K562 (cell line): ENCODE data around the gene DOCK6. TPM values are rescaled to one million over a fixed set of nuclear protein-coding genes. Genes with fewer than 3 reads are reported as not detected.

Experiments used
- BMI1 ChIP-seq: fragments of 150-350 bp; IDR thresholded peaks from 2 replicates; pipeline ENCODE4 v1.6.1; 2014; ENCODE audit warnings: low read length
- CHD4 ChIP-seq: fragments of 200-600 bp; sonication (generic); IDR thresholded peaks from 3 replicates; pipeline ENCODE4 v1.6.1; 2012; ENCODE audit warnings: low read depth, mild to moderate bottlenecking, mixed read lengths, low read length, inconsistent platforms; ENCODE audit not compliant: insufficient read depth, insufficient replicate concordance, poor library complexity, severe bottlenecking
- CSDE1 ChIP-seq, 2 experiments: fragments of 450-650 bp; IDR thresholded peaks; 2 replicates each; pipeline ENCODE4 v1.6.1; 2016; ENCODE audit warnings: mild to moderate bottlenecking in 1 of 2
- DNMT1 ChIP-seq: fragments of 450-650 bp; IDR thresholded peaks from 2 replicates; pipeline ENCODE4 v1.6.1; 2016; ENCODE audit warnings: antibody characterized with exemption, mild to moderate bottlenecking
- ETS2 ChIP-seq: IDR thresholded peaks from 2 replicates; pipeline ENCODE4 v1.6.1; 2016; ENCODE audit warnings: borderline replicate concordance, missing genetic modification characterization, mild to moderate bottlenecking, moderate library complexity, missing compliant biosample characterization; ENCODE audit not compliant: poor library complexity, severe bottlenecking
- FOXA3 ChIP-seq, 2 experiments: fragments of 450-650 bp in 1 of 2; sonication (generic) in 1 of 2; formaldehyde crosslinking; IDR thresholded peaks in 1 of 2; conservative IDR thresholded peaks in 1 of 2; 2 replicates each; pipeline versions ENCODE4 v1.4.0 to v1.8.0; 2020 to 2022; ENCODE audit warnings: mild to moderate bottlenecking in 2 of 2, missing genetic modification reagents in 1 of 2
- KDM5B ChIP-seq: fragments of 200-600 bp; sonication (generic); IDR thresholded peaks from 2 replicates; pipeline ENCODE4 v1.6.1; 2012; ENCODE audit warnings: low read depth, mild to moderate bottlenecking, moderate library complexity, low read length, control low read depth, inconsistent platforms; ENCODE audit not compliant: insufficient replicate concordance
- MTA2 ChIP-seq: fragments of 450-650 bp; IDR thresholded peaks from 2 replicates; pipeline ENCODE4 v1.6.1; 2016; ENCODE audit warnings: low read depth
- RCOR1 ChIP-seq, 2 experiments: IDR thresholded peaks; 2 replicates each; pipeline ENCODE4 v1.6.1; 2012; ENCODE audit warnings: low read depth in 2 of 2, low read length in 2 of 2, borderline replicate concordance in 1 of 2, improper control_type of control experiment in 1 of 2
- RFX1 ChIP-seq: fragments of 450-650 bp; IDR thresholded peaks from 2 replicates; pipeline ENCODE4 v1.6.1; 2016; ENCODE audit warnings: mild to moderate bottlenecking, moderate library complexity
- SETDB1 ChIP-seq: IDR thresholded peaks from one replicate; pipeline ENCODE4 v1.6.1; 2012; ENCODE audit warnings: low read length, control low read depth, inconsistent platforms
- SMAD4 ChIP-seq: fragments of 250-450 bp; sonication (Bioruptor Pico); conservative IDR thresholded peaks from 2 replicates; pipeline ENCODE4 v1.8.0; 2021; ENCODE audit warnings: inconsistent platforms, mild to moderate bottlenecking, moderate library complexity
- SMARCA5 ChIP-seq: fragments of 450-650 bp; IDR thresholded peaks from 2 replicates; pipeline ENCODE4 v1.6.1; 2016
- TRIM28 ChIP-seq: fragments of 450-650 bp; IDR thresholded peaks from 2 replicates; pipeline ENCODE4 v1.6.1; 2017
- ZFP30 ChIP-seq: fragments of 250-450 bp; sonication (Bioruptor Pico); IDR thresholded peaks from 2 replicates; pipeline ENCODE4 v1.8.0; 2022; ENCODE audit warnings: moderate library complexity, mild to moderate bottlenecking, inconsistent platforms, borderline replicate concordance
- ZFP36 ChIP-seq: fragments of 150-350 bp; IDR thresholded peaks from 2 replicates; pipeline ENCODE4 v1.6.1; 2018; ENCODE audit warnings: low read length, low read depth; ENCODE audit not compliant: partially characterized antibody
- ZKSCAN1 ChIP-seq: fragments of 150-350 bp; IDR thresholded peaks from 2 replicates; pipeline ENCODE4 v1.6.1; 2016; ENCODE audit warnings: low read depth, low read length
- ZNF217 ChIP-seq: sonication (generic); formaldehyde crosslinking; IDR thresholded peaks from 2 replicates; pipeline ENCODE4 v1.8.0; 2022; ENCODE audit warnings: mild to moderate bottlenecking, missing genetic modification reagents
- polyA plus RNA-seq, 8 experiments: library from polyadenylated mRNA; depleted of rRNA in 4 of 8; stranded (reverse) in 5 of 8; unstranded in 3 of 8; fragments of >200 nt; fragmentation: Nextera tagmentation in 2 of 8; fragmentation: Illumina TruSeq in 1 of 8; extraction: Ambion mirVana in 2 of 8; extraction: Trizol in 1 of 8; gene quantifications; 2 replicates each; pipeline versions ENCODE4 v1.2.1 to v1.2.3, GENCODE V29; 2011 to 2014; ENCODE audit warnings: inconsistent platforms in 1 of 8, missing spikeins in 1 of 8
- total RNA-seq, 7 experiments: library from RNA; depleted of rRNA in 6 of 7; stranded (reverse); fragments of >200 nt in 6 of 7; fragmentation: Illumina TruSeq in 2 of 7; extraction: Trizol in 2 of 7; gene quantifications; 2 replicates each; pipeline versions ENCODE4 v1.2.1 to v1.2.3, GENCODE V29; 2011 to 2021; ENCODE audit warnings: low replicate concordance in 1 of 7
- TF ChIP-seq, protein P1 (sequence below): fragments of 250-450 bp; sonication (Bioruptor Pico); IDR thresholded peaks from 2 replicates; pipeline ENCODE4 v1.9.0; 2021; ENCODE audit warnings: mild to moderate bottlenecking, inconsistent platforms
- TF ChIP-seq, protein P2 (sequence below): conservative IDR thresholded peaks from 2 replicates; pipeline ENCODE4 v1.6.1; 2011; ENCODE audit warnings: low read depth, mild to moderate bottlenecking, low read length; ENCODE audit not compliant: control insufficient read depth
- TF ChIP-seq, protein P3 (sequence below): fragments of 450-650 bp; IDR thresholded peaks from 2 replicates; pipeline ENCODE4 v1.6.1; 2016
- TF ChIP-seq, protein P4 (sequence below): fragments of 250-450 bp; sonication (Bioruptor Pico); IDR thresholded peaks from 2 replicates; pipeline ENCODE4 v1.5.0; 2020; ENCODE audit warnings: mild to moderate bottlenecking

The DOCK6 gene
- total and polyA plus RNA-seq, 9 of the 15 experiments (the other 6 are each of a cell fraction or from before 2014, with no cell fraction given), result 0.35 to 19.3 (median 3.8) TPM

DNA sequence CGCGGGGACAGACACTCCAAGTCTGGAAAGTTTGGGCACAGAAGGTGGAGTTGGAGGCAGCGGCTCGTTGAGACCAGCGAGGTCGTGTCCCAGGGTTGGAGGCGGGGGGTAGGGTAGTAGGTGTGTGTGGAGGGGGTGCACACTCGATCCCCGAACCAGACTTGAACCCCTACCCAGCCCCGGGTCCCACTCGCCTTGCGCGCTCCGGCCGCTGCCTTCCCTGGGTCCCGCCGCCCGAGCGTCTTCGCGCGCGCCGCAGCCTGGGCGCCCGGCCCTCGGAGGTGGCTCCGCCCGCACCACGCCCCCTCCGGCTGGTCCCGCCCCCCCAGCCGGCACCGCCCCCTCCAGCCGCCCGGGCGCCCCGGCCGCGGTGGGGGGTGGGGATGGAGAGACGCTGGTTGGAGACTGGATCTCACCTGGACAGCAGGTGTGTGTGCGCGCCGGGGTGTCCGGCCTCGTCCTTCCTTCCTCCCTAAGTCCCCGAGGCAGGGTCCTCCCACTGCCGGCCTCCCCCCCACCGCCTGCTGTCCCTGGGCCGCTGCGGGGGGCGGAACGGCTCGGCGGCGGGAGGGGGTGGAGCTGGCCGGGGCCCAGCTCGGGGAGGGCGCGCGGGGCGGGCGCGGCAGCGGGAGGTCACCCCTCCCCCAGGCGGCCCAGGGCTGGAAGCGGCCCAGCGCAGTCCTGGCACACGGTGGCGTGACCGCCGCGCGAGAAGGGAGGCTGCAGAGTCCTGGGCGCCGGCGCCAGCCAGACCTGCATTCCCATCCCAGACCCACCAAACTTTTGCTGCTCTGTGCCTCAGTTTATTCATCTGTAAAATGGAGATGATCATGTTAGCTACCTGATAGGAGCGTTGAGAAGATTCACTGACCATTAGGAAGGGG is 64.8 kb downstream of the DOCK6 start, which contains the start of gene KANK2 (continued):
- TF ChIP-seq ZFP30 (CRISPR knock-in tag) (no peak), SMARCA5 (peak; percentile 60; the same call in 1 of the 2 replicates), ZNF217 (CRISPR knock-in tag) (no peak), CSDE1 (IDR thresholded peaks at IDR 0.05) (no peak), DNMT1 (no peak), CHD4 (peak; percentile 93), RFX1 (no peak), KDM5B (peak; percentile 76), MTA2 (no peak), BMI1 (no peak), ZKSCAN1 (0 out of 2 replicates have a peak, but pooled peaks have one; percentile 17), RCOR1 (IDR thresholded peaks at IDR 0.05; ENCODE audit: borderline replicate concordance in 1 of 2, low read depth in 2 of 2, low read length in 2 of 2) (peak; percentile 42 to 87; a peak in 3 of 4 replicates), ZFP36 (no peak), ETS2 (no peak), TRIM28 (no peak), SMAD4 (CRISPR knock-in tag) (peak; percentile 72), SETDB1 (no peak), FOXA3 (CRISPR knock-in tag; conservative IDR thresholded peaks at IDR 0.05 in 1 of 2, IDR thresholded peaks at IDR 0.05 in 1 of 2) (0 out of 4 replicates have a peak, but pooled peaks of 1 of the 2 experiments have one; percentile 44)
- TF ChIP-seq, protein P1, sequence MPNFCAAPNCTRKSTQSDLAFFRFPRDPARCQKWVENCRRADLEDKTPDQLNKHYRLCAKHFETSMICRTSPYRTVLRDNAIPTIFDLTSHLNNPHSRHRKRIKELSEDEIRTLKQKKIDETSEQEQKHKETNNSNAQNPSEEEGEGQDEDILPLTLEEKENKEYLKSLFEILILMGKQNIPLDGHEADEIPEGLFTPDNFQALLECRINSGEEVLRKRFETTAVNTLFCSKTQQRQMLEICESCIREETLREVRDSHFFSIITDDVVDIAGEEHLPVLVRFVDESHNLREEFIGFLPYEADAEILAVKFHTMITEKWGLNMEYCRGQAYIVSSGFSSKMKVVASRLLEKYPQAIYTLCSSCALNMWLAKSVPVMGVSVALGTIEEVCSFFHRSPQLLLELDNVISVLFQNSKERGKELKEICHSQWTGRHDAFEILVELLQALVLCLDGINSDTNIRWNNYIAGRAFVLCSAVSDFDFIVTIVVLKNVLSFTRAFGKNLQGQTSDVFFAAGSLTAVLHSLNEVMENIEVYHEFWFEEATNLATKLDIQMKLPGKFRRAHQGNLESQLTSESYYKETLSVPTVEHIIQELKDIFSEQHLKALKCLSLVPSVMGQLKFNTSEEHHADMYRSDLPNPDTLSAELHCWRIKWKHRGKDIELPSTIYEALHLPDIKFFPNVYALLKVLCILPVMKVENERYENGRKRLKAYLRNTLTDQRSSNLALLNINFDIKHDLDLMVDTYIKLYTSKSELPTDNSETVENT (CRISPR knock-in tag), result peak; percentile 14; the same call in 1 of the 2 replicates
- TF ChIP-seq, protein P2, sequence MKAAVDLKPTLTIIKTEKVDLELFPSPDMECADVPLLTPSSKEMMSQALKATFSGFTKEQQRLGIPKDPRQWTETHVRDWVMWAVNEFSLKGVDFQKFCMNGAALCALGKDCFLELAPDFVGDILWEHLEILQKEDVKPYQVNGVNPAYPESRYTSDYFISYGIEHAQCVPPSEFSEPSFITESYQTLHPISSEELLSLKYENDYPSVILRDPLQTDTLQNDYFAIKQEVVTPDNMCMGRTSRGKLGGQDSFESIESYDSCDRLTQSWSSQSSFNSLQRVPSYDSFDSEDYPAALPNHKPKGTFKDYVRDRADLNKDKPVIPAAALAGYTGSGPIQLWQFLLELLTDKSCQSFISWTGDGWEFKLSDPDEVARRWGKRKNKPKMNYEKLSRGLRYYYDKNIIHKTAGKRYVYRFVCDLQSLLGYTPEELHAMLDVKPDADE, result no peak
- TF ChIP-seq, protein P3, sequence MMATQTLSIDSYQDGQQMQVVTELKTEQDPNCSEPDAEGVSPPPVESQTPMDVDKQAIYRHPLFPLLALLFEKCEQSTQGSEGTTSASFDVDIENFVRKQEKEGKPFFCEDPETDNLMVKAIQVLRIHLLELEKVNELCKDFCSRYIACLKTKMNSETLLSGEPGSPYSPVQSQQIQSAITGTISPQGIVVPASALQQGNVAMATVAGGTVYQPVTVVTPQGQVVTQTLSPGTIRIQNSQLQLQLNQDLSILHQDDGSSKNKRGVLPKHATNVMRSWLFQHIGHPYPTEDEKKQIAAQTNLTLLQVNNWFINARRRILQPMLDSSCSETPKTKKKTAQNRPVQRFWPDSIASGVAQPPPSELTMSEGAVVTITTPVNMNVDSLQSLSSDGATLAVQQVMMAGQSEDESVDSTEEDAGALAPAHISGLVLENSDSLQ, result no peak
- TF ChIP-seq, protein P4, sequence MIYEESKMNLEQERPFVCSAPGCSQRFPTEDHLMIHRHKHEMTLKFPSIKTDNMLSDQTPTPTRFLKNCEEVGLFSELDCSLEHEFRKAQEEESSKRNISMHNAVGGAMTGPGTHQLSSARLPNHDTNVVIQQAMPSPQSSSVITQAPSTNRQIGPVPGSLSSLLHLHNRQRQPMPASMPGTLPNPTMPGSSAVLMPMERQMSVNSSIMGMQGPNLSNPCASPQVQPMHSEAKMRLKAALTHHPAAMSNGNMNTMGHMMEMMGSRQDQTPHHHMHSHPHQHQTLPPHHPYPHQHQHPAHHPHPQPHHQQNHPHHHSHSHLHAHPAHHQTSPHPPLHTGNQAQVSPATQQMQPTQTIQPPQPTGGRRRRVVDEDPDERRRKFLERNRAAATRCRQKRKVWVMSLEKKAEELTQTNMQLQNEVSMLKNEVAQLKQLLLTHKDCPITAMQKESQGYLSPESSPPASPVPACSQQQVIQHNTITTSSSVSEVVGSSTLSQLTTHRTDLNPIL, result no peak
